NOMO-1 treated with DMSO at 0.1 percent for 48 hours (cell line): ENCODE results near the gene GPR4.
"Not testable (repeated sequence)": the region's sequence is repeated elsewhere in the genome, so short reads cannot be mapped to it uniquely, and the experiment has no call there.

Source experiments
- DNase-seq: peaks from one replicate; lab custom pipeline; 2025; ENCODE audit not compliant: unreplicated experiment; lab: John Stamatoyannopoulos, UW

GPR4 gene

GRCh38 chr19:45601524-45602374 lies at the start of gene GPR4:
Gene GPR4, minus strand, starts transcription at chr19:45602212. Its CDS starts 10,346 bp downstream, at chr19:45591866.
- DNase-seq, result no peak

- DNase-seq, result no peak
These were observed 48.7 kb upstream of the GPR4 start for GRCh38 chr19:45650722-45651121.

GRCh38 chr19:45646345-45646698 lies 44.3 kb upstream of the GPR4 start:
- DNase-seq, result no peak

DNA sequence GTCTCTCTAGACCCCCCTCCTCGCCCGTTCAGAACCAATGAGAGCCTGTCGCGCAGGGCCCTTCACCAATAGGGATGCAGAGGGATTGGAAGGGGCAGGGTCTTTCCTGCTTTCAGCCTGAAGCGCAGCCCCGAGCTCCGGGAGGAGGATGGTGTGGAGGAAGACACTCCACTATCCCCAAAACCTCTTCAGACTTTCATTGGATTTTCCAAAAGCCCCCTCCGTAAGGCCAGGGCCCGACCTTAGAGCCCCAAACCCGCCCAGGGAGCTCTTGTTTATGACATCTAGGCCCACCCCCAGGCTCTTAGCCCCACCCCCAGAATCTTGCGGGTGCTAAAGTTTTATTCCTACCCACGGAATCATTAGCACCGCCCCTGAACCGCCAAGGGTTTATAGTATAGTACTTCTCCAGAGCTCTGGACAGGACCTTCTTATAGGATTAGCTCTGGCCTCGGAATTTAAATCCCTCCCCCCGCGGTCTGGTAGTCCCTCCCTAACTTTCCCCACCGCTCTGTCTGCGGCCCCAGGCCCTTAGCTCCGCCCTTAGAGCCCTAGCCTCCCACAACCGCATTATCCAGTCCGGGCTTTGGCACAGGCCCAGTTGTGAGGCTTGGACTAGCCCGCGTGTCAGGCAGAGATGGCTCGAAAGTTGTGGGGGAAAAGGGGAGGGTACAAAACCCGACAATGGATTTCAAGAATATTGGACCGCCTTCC lies 43.8 kb upstream of the GPR4 start:
- DNase-seq, result no peak

DNA sequence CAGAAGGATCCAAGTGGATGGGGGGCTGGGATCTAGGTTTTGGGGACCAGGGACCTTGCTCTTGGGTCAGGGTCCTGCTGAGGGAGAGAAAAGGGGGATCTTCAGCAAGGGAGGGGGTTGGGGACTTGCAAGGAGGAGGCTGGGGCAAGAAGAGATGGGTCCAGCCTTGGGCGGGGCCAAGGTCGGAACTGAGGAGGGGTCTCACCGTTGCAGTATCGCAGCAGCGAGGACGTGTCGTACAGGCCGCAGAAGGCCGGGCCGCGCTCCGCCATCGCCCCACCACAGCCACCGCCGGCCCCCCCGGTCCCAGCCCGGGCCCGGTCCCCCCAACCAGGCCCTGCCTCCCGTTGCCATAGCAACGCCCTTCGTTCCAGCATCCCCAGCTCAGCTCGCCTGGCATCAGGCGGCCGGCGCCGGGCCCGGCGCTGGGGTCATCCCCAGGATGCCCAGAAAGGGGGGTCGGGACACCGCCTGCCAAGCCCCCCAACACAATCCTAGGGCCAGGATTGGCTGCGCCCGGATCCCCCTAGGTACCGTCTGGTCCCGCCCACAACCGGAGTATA lies 43.1 kb upstream of the GPR4 start:
- no peak for DNase-seq

GRCh38 chr19:45643927-45644771 lies 42.1 kb upstream of the GPR4 start:
- no peak for DNase-seq

- DNase-seq, result peak; percentile 83
These were observed 41.3 kb upstream of the GPR4 start for GRCh38 chr19:45643024-45643926.

DNA sequence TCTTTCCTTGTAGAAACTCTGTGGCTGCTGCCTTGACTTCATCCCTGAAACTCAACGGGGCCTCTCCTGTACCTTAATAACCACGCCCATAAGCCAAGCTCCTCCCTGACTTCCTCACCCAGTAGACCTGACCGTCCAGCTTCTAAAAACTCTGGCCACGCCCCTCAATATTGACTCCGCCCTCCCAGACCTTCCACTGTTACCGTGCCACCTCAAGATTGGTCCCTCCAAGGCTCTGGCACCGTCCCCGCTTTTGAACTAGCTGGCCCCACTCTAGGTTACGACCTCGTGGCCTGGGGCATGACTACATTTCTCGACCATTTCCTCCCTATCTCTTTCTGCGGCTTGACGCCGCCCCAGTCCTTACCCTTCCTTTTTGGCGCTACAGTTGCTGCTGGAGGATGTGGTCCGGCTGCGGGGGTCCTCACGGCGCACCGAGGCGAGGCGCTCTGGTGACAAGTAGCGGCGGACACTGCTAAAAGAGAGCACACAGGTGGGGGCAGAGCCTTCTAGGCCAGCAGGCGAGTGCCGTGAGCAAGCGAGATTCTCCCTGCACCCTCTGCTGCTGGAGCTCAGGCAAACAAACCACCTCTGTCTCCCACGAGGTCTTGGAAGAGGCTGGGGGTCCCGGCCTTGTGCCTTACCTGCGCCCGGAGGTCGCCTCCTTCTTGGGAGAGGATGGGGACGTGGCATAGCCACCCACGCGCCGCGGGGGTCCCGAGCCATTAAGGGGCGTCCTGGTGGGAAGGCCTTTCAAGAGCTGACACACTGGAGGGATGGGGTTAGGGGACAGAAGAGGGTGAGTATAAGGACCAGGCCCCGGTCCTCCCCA lies 39.5 kb upstream of the GPR4 start:
- peak; percentile 93 for DNase-seq

DNA sequence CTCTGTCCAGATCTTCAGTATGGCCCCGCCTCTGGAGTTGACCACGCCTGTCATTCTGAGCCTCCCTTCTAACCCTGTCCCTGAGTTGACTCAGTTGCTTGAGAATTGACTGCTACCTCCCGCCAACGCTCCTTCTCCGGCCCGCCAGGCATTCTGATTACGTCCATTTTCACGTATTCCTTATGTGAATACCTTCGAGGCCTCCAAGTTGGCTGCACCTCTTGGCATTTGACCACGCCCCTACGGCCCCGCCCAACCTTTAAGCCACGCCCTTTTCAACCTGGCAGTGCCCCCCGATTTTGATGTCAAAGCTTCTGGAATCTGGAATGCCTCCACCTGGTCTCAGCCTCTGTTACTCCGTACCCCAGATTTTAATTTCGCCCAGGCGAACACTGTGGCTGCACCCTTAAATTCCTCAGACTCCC lies 38.8 kb upstream of the GPR4 start:
- no peak for DNase-seq

- DNase-seq, result no peak
These were observed 37.1 kb upstream of the GPR4 start, which contains the start of gene EML2 for GRCh38 chr19:45638930-45639729. Gene EML2, minus strand, starts transcription at chr19:45639397. Its CDS starts 21 bp downstream, at chr19:45639376.

DNA sequence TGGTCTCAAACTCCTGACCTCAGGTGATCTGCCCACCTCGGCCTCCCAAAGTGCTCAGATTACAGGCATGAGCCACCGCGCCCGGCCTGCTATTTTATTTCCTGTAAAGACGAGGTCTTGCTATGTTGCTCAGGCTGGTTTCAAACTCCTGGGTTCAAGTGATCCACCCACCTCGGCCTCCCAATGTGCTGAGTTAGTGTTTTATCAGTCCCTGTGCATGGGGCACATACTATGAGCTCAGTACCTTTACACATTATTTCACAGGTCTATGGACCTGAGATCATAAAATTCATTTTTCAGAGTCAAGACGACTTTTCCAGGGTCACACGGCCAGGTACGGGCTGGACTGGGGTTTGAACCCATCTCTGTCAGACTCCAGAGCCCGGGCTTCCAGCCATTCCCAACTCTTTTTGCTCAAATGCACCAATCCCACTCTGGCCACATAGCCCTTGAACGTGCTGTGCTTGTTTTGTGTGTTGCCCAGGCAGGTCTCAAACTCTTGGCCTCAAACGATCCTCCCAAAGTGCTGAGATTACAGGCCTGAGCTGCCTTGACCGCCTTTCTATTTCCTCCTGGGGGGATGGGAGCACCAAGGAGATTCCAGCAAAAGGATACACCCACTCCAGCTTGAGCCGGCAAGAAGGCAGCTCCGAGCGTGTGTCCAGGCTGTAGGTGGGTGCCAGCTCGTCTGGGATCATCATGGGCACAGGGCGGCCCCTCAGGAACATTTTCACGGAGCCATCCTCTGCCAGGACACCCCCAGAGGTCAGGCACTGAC lies 36.1 kb upstream of the GPR4 start:
- no peak for DNase-seq

DNA sequence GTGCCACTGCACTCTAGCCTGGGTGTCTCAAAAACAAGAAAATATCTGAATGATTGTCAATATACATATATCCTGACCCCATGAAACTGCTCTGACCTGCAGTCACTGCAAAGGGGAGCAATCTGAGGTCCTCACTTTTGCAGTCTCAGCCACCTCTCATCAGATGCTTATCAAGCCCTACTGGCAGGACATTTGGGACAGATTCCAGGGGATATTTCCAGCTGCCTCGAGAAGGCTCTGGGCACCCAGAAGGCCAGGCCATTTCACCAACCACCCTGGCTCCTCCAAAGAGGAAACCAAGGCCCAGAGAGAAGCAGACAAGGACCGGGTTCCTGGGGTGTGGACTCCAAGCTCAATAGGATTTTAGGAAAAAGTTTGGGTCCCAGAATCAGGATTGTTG lies 34.9 kb upstream of the GPR4 start:
- DNase-seq, result no peak

DNA sequence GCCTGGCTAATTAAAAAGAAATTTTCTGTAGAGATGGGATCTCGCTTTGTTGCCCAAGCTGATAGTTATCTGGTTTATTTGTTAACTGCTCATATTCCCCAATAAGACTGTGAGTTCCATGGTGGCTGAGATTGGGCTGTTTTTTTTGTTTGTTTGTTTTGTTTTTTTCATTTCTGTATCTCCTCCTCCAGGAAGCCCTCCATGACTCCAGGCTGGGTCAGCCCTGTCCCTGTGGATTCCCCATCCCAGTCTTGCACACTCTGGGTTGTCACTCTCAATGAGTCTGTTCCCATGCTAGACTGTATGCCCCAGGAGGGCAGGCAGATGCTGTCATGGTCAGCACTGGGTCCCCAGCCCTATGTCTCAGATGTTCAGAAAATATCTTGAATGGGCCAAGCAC lies 34.3 kb upstream of the GPR4 start:
- no peak for DNase-seq

DNA sequence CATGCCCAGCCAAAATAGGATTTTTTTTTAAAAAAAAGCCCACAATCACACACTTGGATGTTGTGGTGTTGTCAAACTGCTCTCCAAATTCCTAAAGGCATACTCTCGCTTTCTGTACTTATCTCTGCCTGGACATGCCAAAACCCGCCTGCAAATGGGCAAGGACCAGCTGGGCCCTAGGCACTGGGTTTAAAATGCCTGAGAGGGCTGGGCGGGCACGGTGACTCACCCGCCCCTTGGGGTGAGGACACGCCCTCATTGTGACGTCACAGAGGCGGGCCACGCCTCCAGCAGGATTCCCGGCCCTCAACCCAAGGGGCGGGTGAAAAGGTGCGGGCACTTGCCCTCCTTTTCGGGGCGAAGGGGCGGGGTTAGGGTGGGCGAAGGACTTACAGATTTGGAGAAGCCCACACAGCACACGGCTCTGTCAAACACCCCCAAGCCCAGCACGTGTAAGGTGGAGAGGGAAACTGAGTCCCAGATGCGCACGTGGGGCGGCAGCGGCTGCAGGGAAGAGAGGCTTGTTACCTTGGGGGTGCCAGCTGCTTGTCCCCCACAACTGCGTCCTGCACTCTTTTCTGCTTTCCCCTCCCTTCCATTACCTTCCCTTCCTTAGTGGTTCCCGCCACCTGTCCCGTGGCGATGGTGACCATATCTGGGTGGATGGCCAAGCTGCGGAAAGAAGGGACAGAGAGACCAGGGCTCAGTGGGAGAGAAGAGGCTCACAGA lies 30.6 kb upstream of the GPR4 start:
- no peak for DNase-seq

DNA sequence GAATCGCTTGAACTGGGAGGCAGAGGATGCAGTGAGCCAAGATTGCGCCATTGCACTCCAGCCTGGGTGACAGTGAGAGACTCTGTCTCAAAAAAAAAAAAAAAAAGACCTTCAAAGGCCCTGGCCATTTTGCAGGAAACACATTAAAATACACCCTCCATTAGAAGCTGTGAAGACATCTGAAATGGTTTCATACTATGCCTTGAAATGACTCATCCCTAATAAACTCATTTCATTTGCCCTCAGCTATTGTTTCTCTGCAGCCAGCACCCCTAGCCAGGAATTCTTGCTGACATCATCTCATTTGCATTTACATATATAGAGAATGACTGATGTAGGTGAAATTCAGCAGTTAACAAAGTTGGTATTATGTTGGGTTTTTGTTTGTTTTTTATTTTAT lies 28.5 kb upstream of the GPR4 start:
- DNase-seq, result no peak

DNA sequence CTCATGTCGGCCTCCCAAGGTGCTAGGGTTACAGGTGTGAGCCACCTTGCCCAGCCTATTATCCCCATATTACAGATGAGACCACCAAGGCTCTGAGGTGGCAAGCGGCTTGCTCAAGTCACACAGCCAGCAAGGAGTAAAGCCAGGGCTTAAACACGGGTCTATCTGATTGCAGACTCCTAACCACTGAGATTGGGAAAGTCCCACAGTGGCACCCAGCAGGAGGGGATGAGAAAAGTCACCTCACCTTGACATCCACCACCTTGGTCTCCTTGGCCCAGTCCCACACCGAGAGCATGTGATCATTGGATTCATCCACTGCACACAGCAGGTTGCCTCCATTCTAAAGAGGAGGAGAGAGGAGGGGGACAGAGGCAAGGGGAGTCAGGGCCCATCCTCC lies 27.7 kb upstream of the GPR4 start:
- no peak for DNase-seq

DNA sequence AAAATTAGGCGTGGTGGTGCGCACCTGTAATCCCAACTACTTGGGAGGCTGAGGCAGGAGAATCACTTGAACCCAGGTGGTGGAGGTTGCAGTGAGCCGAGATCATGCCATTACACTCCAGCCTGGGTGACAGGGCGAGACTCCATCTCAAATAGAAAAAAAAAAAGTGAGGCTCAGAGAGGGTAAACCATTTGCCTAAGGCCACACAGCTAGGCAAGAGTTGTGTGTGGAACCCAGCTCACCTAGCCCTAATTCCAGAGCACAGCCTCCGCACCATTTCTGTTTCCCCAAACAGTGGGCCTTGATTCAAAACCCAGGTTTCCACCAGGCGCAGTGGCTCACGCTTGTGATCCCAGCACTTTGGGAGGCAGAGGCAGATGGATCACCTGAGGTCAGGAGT lies 26.2 kb upstream of the GPR4 start:
- not testable (repeated sequence) for DNase-seq
